Fibroblast of lung (primary cell): Measurements from ENCODE around the gene OLFM3.

Experiments used
- CTCF ChIP-seq, 2 donors: IDR thresholded peaks in 1 of 2; conservative IDR thresholded peaks in 1 of 2; 1 replicate in 1 of 2; 2 replicates in 1 of 2; pipeline ENCODE4 v1.5.1; 2011 to 2012; ENCODE audit warnings: low read length in 2 of 2, control low read depth in 1 of 2, inconsistent platforms in 1 of 2, low read depth in 1 of 2, mild to moderate bottlenecking in 1 of 2
- EZH2 ChIP-seq: IDR thresholded peaks from 2 replicates; pipeline ENCODE4 v1.5.1; 2012; ENCODE audit warnings: low read length, control low read depth, mild to moderate bottlenecking; ENCODE audit errors: missing control alignments

- peak in 1 of 2 donors; percentile 20 for TF ChIP-seq CTCF (conservative IDR thresholded peaks at IDR 0.05 in 1 of 2, IDR thresholded peaks at IDR 0.05 in 1 of 2; ENCODE audit: low read depth in 1 of 2, low read length in 2 of 2)
- no peak for TF ChIP-seq EZH2
Observed at GRCh38 chr1:101769520-101769919, 227.2 kb downstream of the OLFM3 start.
